Measurements from ENCODE around the gene GRK4. TPM values are rescaled to one million over a fixed set of nuclear protein-coding genes. Genes with fewer than 3 reads are reported as not detected.

The GRK4 gene
- total RNA-seq, 4 donors from 2014 or later = 6.1 to 15.1 (median 9.3) TPM

- TF ChIP-seq EP300 (IDR thresholded peaks at IDR 0.05) (no peak), CTCF (IDR thresholded peaks at IDR 0.05) (no peak), POLR2A (IDR thresholded peaks at IDR 0.05) (no peak)
- Histone ChIP-seq H3K4me1 (peaks cover 0 to 40% (median 11%) of the 10 kb centered on the region in 4 donors), H3K36me3 (no peaks in the 10 kb centered on the region), H3K9me3 (no peaks in the 10 kb centered on the region), H3K4me3 (peak overlapping the region in 2 of 4 donors; percentile 48 to 50), H3K27me3 (no peaks in the 10 kb centered on the region), H3K27ac (peak overlapping the region in 1 of 4 donors; percentile 75)
- no peak for DNase-seq (ENCODE audit: low spot score in 2 of 2)
- WGBS, 2 donors = 82 to 89% methylated on average over 28 of the region's 28 CpGs
These were observed 77.3 kb downstream of the GRK4 start for GRCh38 chr4:3040452-3041191.

- 26 to 61% methylated on average over 21 to 29 of the region's 57 CpGs for WGBS, 2 donors
- H3K4me1 ChIP-seq = peaks cover 0 to 40% (median 11%) of the 10 kb centered on the region in 4 donors
- no peaks in the 10 kb centered on the region for H3K27me3 ChIP-seq
- H3K27ac ChIP-seq = peak overlapping the region in 2 of 4 donors; percentile 36 to 75
- H3K4me3 ChIP-seq = peak overlapping the region; percentile 25 to 50 (median 47)
- no peak for TF ChIP-seq CTCF (IDR thresholded peaks at IDR 0.05)
- no peak for TF ChIP-seq EP300 (IDR thresholded peaks at IDR 0.05)
- TF ChIP-seq POLR2A (IDR thresholded peaks at IDR 0.05) = no peak
- H3K9me3 ChIP-seq = no peaks in the 10 kb centered on the region
- no peaks in the 10 kb centered on the region for H3K36me3 ChIP-seq
- peak; percentile 33 to 42 for DNase-seq (ENCODE audit: low spot score in 2 of 2)
These were observed 78.1 kb downstream of the GRK4 start for GRCh38 chr4:3041192-3042142.

GRCh38 chr4:3042226-3042625, 78.9 kb downstream of the GRK4 start:
- H3K9me3 ChIP-seq = no peaks in the 10 kb centered on the region
- no peak for DNase-seq (ENCODE audit: low spot score in 2 of 2)
- H3K4me3 ChIP-seq = peak overlapping the region; percentile 25 to 50 (median 47)
- H3K27ac ChIP-seq = peak overlapping the region in 2 of 4 donors; percentile 36 to 75
- 54 to 75% methylated on average over 10 of the region's 10 CpGs for WGBS, 2 donors
- no peaks in the 10 kb centered on the region for H3K27me3 ChIP-seq
- TF ChIP-seq POLR2A (IDR thresholded peaks at IDR 0.05) (no peak), CTCF (IDR thresholded peaks at IDR 0.05) (peak in 1 of 5 experiments; percentile 3)
- H3K36me3 ChIP-seq = no peaks in the 10 kb centered on the region
- H3K4me1 ChIP-seq = peaks cover 0 to 36% (median 11%) of the 10 kb centered on the region in 4 donors

GRCh38 chr4:3043282-3044020, 80.1 kb downstream of the GRK4 start:
- no peaks in the 10 kb centered on the region for H3K27me3 ChIP-seq
- DNase-seq (ENCODE audit: low spot score in 2 of 2) = no peak
- WGBS, 2 donors = 73% methylated on average over 11 of the region's 11 CpGs

More at GRCh38 chr4:3043282-3044020, 80.1 kb downstream of the GRK4 start:
- H3K4me3 ChIP-seq = no peak overlapping the region
- no peaks in the 10 kb centered on the region for H3K9me3 ChIP-seq
- H3K36me3 ChIP-seq = no peaks in the 10 kb centered on the region
- H3K27ac ChIP-seq = no peak overlapping the region
- H3K4me1 ChIP-seq = peaks cover 0 to 30% (median 11%) of the 10 kb centered on the region in 4 donors
- TF ChIP-seq EP300 (IDR thresholded peaks at IDR 0.05) (no peak), POLR2A (IDR thresholded peaks at IDR 0.05) (no peak), CTCF (IDR thresholded peaks at IDR 0.05) (no peak)
